GM06990 (cell line): ENCODE data around the gene USF2.

Experiments
- DNase-seq: peaks from one replicate; pipeline ENCODE4 v3.0.0-alpha.2; 2011; ENCODE audit not compliant: insufficient read length; ENCODE audit errors: extremely low read depth
- H3K27me3 ChIP-seq: replicated peaks from 2 replicates; pipeline ENCODE4 v1.6.0; 2011; ENCODE audit warnings: low read length; ENCODE audit not compliant: control insufficient read depth, insufficient read depth
- H3K36me3 ChIP-seq: 2 replicates; pipeline ENCODE4 v1.5.1; 2011; ENCODE audit warnings: low read length; ENCODE audit not compliant: control insufficient read depth, insufficient read depth
- H3K4me3 ChIP-seq: replicated peaks from 2 replicates; pipeline ENCODE4 v1.5.1; 2011; ENCODE audit warnings: low read depth, mild to moderate bottlenecking, control low read depth, low read length
- CTCF ChIP-seq: IDR thresholded peaks from 2 replicates; pipeline ENCODE4 v1.5.1; 2011; ENCODE audit warnings: low read length, control low read depth, mild to moderate bottlenecking, inconsistent platforms; ENCODE audit not compliant: insufficient read depth, poor library complexity, severe bottlenecking

Gene USF2

GRCh38 chr19:35307931-35308330 is 39.2 kb downstream of the USF2 start:
- no peak for DNase-seq
- H3K36me3 ChIP-seq = no peaks in the 10 kb centered on the region
- TF ChIP-seq CTCF = no peak
- H3K27me3 ChIP-seq = no peaks in the 10 kb centered on the region
- no peak overlapping the region for H3K4me3 ChIP-seq

- Histone ChIP-seq H3K4me3 (no peak overlapping the region), H3K27me3 (no peaks in the 10 kb centered on the region), H3K36me3 (no peaks in the 10 kb centered on the region)
- TF ChIP-seq CTCF = no peak
- DNase-seq = no peak
These were observed 40.1 kb downstream of the USF2 start for GRCh38 chr19:35308910-35309309.

GRCh38 chr19:35309481-35310279 is 40.9 kb downstream of the USF2 start:
- no peaks in the 10 kb centered on the region for H3K36me3 ChIP-seq
- H3K4me3 ChIP-seq = no peak overlapping the region
- no peak for TF ChIP-seq CTCF
- DNase-seq = no peak
- H3K27me3 ChIP-seq = no peaks in the 10 kb centered on the region

GRCh38 chr19:35310331-35310730 is 41.6 kb downstream of the USF2 start:
- Histone ChIP-seq H3K4me3 (no peak overlapping the region), H3K27me3 (no peaks in the 10 kb centered on the region), H3K36me3 (no peaks in the 10 kb centered on the region)
- DNase-seq = no peak
- no peak for TF ChIP-seq CTCF

GRCh38 chr19:35310811-35311465 is 42.2 kb downstream of the USF2 start:
- Histone ChIP-seq H3K36me3 (no peaks in the 10 kb centered on the region), H3K27me3 (no peaks in the 10 kb centered on the region), H3K4me3 (no peak overlapping the region)
- TF ChIP-seq CTCF = no peak
- DNase-seq = no peak
